Skin epidermis (tissue), 12 donors: ENCODE measurements around the gene DCDC1.
"Not testable (repeated sequence)": the region's sequence is repeated elsewhere in the genome, so short reads cannot be mapped to it uniquely, and the experiment has no call there.

Experiments
- H3K27ac ChIP-seq, 21 experiments: fragments of 200-600 bp; sonication (generic) in 11 of 21; one replicate each; pipeline ENCODE4 v1.5.0; 2020; ENCODE audit warnings: mild to moderate bottlenecking in 3 of 21, inconsistent platforms in 2 of 21, moderate library complexity in 2 of 21
- H3K4me3 ChIP-seq, 7 experiments: fragments of 200-600 bp; sonication (generic) in 2 of 7; one replicate each; pipeline ENCODE4 v1.5.0; 2020; ENCODE audit warnings: inconsistent platforms in 2 of 7, mild to moderate bottlenecking in 2 of 7, moderate library complexity in 1 of 7

Gene DCDC1

GRCh38 chr11:31327417-31327816 is 42.1 kb downstream of the DCDC1 start:
- Histone ChIP-seq H3K4me3 (no peak overlapping the region), H3K27ac (no peak overlapping the region)

DNA sequence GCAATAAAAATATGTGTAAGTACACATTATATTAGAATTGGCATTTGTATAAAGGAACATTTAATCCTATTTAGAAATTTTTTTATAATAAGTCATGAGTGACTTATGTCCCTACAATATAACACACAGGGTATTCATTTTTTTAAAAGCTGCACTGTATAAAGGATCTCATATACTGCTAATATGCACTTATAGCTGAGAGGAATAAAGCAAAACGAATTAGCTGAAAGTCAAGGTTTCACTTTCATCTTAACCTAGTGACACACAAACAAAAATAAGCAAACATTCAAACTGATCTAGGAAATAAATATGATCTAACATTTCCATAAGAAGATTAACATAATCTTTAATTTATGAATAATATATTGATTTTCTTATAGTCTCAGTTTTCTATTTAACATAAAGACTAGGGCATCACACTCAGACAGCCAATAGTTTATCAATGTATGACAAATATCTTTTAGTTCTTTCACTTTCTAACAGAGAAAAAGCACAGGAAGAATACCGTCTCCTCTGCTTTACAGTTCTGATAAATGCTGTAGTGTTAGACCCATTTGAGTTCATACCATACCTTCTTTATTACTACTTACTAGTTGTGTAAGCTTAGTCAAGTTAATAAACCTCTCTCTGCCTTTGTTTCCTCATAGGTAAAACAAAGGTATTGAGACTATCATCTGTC is 42.9 kb downstream of the DCDC1 start:
- Histone ChIP-seq H3K4me3 (no peak overlapping the region), H3K27ac (no peak overlapping the region)

DNA sequence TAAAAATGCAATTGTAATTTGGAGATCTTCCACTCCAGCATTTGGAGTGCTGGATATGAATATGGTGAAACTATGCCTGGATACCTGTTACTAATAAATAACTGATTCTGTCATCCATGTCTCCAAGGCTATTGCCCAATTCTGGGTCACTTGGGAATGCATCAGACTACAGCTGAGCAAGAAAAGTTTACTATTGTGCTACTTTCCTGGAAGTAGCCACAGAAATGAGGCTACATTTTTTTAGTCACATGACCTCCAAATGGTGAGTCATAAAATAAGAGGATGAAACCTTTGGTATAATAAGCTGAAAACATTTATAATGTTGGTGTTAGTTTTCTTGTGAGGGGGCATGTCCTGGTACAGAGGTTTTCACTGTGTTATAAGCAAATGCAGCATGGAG is 44.4 kb downstream of the DCDC1 start:
- H3K27ac ChIP-seq, result no peak overlapping the region
- no peak overlapping the region for H3K4me3 ChIP-seq

GRCh38 chr11:31323145-31323544 is 46.4 kb downstream of the DCDC1 start:
- Histone ChIP-seq H3K4me3 (no peak overlapping the region), H3K27ac (no peak overlapping the region)

DNA sequence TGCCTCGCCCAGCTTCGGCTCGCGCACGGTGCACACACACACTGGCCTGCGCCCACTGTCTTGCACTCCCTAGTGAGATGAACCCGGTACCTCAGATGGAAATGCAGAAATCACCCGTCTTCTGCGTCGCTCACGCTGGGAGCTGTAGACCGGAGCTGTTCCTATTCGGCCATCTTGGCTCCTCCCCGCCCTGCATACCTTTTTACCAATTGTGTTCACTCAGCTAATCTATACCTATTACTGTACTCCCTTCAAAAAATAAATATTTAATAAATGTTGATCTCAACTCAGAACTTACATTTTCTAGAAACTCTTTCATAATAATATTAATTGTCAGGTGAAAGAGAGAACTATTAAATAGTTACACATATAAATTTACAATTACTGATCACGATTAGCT is 48.0 kb downstream of the DCDC1 start:
- not testable (repeated sequence) for H3K4me3 ChIP-seq, H3K27ac ChIP-seq

GRCh38 chr11:31303644-31304180 is 65.8 kb downstream of the DCDC1 start:
- Histone ChIP-seq H3K27ac (no peak overlapping the region), H3K4me3 (no peak overlapping the region)

DNA sequence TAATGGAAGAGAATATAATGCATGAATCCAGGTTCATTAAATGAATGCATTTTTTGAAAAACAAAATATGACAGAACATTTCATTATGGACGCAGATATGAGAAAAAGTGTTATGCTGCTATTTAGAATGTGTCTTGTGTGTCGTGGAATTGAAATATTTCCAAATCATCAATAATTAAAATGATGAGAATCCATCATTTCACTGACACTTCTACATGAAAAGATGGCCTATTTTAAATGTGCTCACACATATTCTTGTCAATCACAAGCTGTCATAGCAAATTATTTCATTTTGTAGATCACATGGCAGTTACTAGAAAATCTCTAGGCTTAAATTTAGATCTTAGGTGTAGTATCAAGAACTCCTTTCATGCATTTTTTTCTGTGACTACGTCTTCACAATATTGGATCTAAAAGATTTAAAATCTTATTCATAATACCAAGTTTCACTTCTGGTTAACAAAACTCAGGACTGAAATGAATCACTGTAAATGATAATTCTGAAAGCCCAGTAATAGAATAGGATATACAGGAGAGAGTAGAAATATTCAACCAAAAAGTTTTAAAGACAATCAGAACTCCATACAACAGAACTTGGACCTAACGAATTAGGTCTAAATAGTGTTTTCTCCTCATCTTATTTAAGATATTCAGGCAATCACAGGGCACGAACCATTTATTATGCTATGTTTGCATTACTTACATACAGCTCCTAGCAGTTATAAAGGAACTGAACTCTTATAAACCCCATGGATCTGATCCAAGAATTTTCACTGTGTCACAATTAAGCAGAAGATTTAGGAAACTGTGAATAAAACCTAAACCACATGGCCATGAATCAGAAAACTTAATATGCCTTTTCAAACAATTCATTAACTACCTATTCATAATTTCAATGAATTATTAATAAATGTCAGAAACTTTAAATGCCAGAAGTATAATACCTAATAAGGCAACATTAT is 67.7 kb downstream of the DCDC1 start:
- Histone ChIP-seq H3K27ac (no peak overlapping the region), H3K4me3 (no peak overlapping the region)

DNA sequence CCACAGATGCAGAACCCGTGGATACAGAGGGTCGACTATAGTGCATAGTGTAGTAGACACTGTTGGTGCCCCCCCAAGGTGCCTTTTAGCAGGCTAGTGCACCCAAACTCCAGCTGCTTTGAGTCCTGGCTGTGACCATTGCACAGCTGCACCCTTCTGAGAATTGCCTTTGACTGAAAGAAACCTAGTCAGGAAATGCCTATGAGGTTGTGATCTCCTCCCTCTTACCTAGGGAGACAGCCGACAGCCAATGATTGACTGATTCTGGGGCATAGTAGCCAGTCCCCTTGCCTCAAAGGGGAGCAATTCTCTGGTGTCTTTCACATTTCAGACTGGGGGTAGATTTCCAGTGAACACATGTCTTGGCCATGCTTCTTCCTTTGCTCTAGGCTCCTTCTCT is 74.2 kb downstream of the DCDC1 start:
- Histone ChIP-seq H3K4me3 (no peak overlapping the region), H3K27ac (no peak overlapping the region)

DNA sequence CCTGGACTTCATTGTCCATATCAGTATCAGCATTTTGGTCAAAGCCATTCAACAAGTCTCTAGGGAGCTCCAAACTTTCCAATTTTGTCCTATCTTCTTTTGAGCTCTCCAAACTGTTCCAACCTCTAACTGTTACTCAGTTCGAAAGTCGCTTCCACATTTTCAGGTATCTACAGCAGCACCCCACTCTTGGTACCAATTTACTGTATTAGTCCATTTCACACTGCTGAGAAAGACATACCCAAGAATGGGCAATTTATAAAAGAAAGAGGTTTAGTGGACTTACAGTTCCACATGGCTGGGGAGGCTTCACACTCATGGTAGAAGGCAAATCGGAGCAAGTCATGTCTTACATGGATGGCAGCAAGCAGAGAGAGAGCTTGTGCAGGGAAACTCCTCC is 96.0 kb downstream of the DCDC1 start:
- not testable (repeated sequence) for H3K4me3 ChIP-seq, H3K27ac ChIP-seq

GRCh38 chr11:31267720-31268119 is 101.8 kb downstream of the DCDC1 start:
- H3K27ac ChIP-seq, result no peak overlapping the region
- H3K4me3 ChIP-seq, result no peak overlapping the region

DNA sequence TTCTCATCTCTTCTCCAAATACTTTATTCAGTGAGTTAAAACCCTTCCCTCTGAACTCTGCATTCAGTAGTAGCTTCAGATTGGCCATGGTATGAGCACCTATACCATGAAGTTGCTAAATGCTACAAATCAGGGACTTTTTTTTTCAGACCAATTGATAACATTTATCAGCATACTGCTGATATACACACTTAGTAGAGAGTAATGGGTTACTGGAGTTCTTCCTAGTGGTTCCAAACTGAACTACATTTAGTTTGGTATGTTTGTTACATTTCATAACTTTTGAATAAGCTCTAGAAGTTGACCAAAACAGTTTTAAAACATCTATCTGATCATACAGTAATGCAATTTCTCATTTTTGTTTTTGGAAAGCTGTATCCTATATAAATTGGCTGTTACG is 104.7 kb downstream of the DCDC1 start:
- H3K27ac ChIP-seq, result no peak overlapping the region
- H3K4me3 ChIP-seq, result no peak overlapping the region

DNA sequence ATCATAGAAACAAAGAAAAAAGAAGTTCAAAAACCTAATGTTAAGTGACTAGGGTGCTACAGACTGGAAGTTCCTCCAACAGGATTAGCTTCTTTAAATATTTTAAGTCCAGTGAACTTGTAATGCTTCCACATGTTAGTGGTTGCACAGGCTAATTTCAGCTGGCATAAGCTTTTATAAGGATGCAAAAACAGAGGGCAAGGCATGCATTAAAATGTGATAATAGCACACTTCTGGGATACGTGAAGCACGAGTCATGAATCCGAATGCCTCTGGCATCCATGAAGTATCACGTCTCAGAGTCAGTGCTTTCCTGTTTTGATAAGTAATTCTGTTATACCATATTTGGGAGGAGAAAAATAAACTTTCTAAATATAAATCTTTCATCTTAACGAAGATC is 106.8 kb downstream of the DCDC1 start:
- no peak overlapping the region for H3K27ac ChIP-seq
- no peak overlapping the region for H3K4me3 ChIP-seq

DNA sequence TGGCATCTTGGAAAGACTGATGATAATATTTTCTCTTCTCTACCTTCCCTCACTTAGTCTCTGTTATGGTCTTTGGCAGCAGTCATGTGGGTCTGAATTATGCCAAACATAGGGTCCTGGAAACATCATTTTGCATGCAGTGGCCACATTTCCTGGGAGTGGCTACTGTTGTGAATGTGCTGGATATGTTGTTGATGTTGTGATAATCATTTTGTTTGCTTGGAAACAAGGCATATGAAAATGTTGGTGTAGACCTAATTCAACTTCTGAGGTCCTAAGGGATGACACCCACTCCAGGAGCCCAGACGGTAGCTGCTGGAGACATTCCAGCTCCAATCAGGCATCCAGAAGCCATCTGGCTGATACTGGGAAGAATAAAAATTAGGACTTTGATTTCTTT is 109.7 kb downstream of the DCDC1 start:
- no peak overlapping the region for H3K4me3 ChIP-seq
- H3K27ac ChIP-seq, result no peak overlapping the region

DNA sequence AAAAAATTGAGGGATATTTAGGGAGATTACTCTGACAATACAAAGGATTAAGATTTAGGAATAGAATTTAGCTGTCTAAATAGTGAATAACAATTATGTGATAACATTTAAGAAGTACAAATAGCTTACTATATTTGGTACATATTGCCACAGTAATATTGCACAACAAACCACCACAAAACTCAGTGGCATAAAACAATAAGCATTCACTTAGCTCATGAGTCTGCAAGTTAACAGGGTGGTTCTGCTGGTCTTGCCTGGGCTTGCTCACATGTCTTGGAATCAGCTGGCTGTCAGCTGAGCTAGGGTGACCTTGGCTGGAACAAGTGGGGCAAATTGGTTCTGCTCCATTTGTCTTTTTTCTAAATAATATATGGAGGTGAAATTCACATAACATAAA is 115.1 kb downstream of the DCDC1 start:
- Histone ChIP-seq H3K4me3 (no peak overlapping the region), H3K27ac (no peak overlapping the region)

- no peak overlapping the region for H3K27ac ChIP-seq
- H3K4me3 ChIP-seq, result no peak overlapping the region
Measured at GRCh38 chr11:31248768-31249167, 120.8 kb downstream of the DCDC1 start.

GRCh38 chr11:31247321-31247720 is 122.2 kb downstream of the DCDC1 start:
- Histone ChIP-seq H3K4me3 (no peak overlapping the region), H3K27ac (no peak overlapping the region)

- no peak overlapping the region for H3K27ac ChIP-seq
Measured at GRCh38 chr11:31246451-31247165, 122.9 kb downstream of the DCDC1 start.

DNA sequence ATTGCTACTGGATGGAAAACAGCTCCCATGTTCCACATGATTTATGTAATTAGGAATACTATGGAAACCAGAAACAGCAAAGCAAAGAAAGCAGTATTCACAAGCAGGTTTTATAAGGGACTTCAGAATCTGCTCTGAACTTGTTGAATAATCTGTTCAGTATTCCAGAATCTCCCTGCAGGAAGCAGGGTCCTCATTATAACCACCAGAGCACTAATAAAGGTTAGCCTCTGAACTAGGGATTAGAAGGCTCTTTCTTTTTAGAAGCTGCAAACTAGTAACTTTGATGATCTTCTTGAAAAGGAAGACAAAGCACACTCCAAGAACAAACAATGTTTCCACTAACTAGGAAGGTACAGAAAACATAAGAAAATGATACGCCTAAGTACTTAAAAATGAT is 125.8 kb downstream of the DCDC1 start:
- Histone ChIP-seq H3K4me3 (no peak overlapping the region), H3K27ac (no peak overlapping the region)

More at GRCh38 chr11:31246451-31247165, 122.9 kb downstream of the DCDC1 start:
- H3K4me3 ChIP-seq, result no peak overlapping the region

GRCh38 chr11:31240340-31240904 is 129.1 kb downstream of the DCDC1 start:
- H3K4me3 ChIP-seq, result no peak overlapping the region
- H3K27ac ChIP-seq, result no peak overlapping the region
